Limb (tissue), 2 donors: Measurements from ENCODE around the gene RAD23B.
"Not testable (repeated sequence)": the region's sequence is repeated elsewhere in the genome, so short reads cannot be mapped to it uniquely, and the experiment has no call there.

Experiments used
- DNase-seq, 2 donors: peaks; one replicate each; pipeline ENCODE4 v3.0.0-alpha.2; 2016; ENCODE audit errors: extremely low spot score in 2 of 2

RAD23B gene

DNA sequence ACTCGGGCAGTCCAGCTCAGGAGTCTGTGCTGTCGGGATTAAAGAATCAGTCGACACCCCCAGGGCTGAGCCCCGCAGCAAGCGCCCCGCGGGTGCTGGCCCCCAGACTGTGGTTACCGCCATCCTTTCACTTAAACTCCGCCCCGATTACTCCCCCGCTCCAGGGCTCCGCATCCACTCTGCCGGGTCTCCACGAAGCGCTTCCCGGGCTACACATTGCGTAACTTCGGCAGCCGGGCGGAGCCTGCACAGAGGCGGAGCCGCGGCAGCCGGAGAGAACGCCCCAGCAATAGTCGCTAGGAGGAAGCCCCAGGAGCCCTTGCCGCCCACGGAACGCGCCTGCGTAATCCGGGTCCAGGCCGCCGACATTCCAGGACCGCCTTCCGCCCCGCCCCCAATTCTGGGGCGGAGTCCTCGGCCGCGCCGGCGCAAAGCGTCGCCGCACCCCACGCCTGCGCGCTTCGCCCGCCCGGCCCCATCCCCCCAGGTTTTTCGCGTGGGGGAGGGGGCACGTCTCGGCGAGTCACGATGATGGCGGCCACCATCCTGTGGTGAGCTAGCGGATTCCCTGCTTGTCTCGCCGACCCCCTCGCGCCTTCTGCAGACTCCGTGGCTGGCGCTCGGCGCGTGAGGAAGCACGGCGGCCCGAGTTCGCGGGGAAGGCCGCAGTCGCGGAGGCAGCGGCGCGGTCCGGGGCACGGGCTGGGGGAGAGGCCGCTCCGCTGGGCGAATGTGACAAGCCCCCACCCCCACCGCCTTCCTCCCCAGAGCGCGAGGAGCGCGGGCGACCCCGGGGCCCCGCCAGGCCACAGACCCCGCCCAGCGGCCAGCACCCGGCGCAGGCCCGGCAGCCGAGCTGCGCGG is at the start of gene RAD23B:
Gene RAD23B (plus strand): TSS at position 521 of the 864 bp plus-strand sequence. CDS start 351 bp downstream, outside the sequence.
- DNase-seq = peak; percentile 99

DNA sequence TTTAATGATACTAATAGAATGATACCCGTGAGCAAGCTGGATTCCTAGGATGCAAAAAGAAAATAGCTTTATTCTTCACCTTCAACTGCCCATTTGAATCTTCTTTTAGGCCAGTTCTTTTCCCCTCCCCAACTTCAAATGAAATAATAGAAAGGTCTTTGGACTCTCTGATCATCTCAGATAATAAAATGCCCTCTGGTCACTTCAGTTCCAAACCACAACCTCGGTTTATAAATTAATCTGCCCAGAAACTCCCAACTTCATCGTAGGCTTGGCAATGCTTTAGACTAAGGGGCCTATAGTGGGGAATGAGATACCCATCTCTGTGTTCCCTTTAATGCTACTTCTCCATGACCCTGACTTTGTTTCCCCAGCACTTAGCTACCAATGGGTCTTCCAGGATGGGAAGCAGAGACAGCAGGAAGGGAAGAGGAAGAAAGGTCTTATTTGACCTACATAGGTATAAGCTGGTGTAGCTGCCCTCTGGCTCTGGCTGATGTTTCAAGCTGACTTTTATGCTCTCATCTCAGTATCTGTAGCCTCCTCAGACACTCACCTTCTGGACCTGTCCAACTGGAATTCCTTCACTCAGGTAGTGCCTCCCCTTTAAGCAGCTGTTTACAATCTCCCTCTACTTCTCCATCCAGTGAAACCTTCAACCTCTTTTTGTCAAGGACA is 47.2 kb upstream of the RAD23B start:
- DNase-seq = no peak

DNA sequence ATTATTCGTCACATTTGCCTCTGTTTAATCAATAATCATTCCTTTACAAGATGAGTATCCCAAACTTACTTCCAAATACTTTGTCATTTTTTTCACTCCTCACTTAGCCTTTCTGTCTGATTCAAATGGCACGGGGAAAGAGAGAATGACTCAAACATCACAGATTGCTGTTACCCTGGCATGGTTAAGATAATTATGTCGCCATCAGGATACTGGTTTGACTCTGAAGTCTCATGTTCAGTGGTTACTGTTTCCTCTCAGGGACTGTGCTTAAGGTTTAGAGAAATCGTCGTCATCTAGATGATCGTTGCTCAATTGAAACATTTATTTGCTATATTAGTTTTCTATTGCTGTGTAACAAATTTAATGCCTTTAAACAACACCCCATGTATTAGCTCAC is 45.2 kb upstream of the RAD23B start:
- no peak for DNase-seq

DNA sequence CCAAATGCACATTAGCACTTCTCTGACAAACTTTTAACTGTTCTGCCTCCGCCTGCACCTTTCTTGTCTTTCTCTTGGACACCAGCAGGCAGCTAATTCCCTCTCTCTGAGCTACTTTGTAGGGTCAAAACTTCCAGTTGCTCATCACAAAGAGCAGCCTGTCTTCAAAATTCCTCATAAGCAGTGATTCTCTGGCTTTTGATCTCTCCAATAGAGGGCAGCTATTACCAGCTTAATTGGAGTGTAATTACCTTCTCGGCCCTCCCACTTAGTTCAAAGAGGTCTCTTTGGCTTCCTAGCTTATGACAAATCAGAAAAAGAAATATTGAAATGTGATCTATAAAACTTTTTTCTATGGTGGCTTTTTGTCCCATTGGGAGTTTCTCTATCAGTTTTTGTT is 43.6 kb upstream of the RAD23B start:
- no peak for DNase-seq

DNA sequence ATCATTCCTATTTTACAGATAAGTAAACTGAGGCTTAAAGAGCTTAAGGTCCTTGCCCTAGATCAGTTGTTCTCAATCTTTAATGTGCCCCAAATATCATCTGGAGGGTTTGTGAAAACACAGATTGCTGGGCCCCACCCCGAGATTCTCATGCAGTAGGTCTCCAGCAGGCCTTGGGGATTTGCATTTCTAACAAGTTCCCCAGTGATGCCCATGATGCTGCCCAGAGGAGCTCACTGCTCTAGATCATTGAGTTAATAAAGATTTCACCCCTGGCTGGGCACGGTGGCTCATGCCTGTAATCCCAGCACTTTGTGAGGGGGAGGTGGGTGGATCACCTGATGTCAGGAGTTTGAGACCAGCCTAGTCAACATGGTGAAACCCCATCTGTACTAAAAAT is 42.8 kb upstream of the RAD23B start:
- DNase-seq = no peak

DNA sequence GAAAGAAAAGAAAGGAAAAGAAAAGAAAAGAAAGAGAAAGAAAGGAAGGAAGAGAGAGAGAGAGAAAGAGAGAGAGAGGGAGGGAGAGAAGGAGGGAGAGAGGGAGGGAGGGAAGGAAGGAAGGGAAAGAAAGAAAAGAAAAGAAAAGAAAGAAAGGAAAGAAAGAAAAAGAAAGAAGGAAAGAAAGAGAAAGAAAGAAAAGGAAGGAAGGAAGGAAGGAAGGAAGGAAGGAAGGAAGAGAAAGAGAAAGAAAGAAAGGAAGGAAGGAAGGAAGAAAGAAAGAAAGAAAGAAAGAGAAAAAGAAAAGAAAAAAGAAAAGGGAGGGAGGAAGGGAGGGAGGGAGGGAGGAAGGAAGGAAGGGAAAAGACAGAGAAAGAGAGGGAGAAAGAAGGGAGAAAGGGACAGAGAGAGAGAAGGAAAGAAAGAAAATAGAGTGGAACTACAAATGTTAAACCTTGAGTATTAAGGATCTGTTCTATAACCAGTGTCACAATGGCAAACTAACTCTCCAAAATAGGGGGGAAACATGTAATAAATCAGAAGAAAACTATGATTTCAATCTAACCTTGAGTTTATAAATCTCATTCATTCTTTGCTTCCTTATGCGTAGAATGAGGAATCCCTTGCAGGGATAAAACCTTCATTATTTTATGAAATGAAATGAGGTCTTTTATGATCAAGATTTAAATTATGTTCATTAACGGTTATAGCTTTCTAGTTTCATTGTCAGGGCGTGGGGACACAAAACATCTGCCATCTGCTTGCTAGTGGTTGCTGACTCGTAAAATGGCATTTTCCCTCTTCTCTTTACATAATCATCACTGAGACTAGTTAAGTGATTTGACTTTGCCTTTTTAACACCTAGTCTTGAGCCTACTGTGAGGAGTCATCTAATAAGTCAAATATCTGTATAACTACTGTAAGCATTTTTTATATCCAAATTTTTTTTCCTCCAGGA is 40.7 kb upstream of the RAD23B start:
- DNase-seq = no peak

DNA sequence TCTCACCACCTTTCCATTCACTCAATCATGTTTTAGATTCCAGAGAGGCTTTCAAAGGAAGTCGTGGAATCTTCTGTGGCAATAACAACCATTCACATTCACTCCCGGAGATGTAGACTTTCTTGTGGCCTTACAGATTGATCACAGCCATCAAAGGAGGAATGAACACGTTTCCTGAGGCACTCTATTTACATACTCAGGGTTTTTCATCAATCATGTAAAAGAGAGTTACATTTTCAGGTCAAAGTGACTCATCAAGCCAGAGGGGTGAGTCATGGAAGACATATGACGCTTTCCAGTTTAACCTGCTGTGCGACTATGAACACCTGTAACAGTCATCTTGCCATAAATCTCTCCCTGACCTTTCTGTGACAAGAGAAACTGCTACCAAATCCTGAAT is 39.3 kb upstream of the RAD23B start:
- no peak for DNase-seq

DNA sequence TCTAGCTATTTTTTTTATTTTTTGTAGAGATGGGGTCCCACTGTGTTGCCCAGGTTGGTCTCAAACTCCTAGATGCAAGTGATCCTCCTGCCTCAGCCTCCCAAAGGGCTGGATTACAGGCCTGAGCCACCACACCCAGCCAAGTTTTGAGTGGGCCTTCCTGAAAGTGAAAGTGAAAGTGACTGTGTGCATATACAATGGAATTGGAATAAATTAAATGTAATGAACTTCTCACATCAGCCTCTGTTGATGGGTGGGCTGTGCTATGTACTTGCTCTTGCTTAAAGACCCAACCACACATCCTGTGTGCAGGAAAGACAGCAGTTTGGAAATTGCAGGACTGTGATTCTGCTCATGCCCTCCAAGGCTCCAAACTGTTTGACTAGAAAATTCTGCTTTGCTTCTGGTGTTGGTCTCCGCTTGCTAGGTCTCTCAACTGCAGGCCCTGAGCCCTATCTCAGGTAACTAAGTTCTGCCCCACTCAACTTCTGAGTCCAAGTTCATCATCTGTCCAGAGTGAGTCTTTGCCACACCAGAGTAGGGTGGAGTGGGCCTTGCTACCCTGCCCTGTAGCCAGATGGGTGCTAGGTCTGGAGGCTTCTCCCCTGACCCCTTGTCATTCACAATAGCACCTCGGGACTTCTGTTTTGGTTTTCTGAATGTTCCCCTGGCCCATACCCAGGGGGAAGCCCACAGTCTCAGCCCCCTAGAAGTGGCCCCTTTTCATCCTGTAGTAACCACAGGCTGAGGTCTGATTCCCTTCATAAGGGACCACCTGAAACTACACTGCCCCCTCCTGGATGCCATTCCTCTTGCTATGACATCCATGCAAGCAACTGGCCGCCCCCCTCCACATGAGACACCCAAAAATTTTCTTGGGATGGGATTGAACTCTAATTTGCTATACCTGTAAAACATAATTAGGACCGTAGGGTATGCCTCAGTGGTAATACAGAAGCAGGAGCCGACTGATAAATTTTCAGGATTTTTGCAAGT is 36.5 kb upstream of the RAD23B start:
- DNase-seq = no peak

DNA sequence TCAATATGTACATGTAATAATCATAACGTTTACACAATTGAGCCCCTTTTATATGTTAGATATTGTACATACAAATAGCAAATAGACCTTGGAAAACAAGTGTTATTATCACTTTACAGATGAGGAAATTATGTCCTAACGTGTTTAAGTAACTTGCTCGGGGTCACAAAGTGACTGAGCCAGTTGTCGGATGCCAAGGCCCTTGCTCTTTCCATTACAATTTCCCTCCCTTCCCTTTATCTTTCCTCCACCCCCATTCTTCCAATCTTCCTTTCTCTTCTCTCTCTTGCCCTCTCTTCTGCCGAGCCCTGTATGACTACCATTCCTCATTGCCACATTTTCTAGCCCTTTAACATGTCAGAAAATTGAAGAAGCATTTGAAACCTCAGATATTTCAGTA is 34.4 kb upstream of the RAD23B start:
- DNase-seq = no peak

DNA sequence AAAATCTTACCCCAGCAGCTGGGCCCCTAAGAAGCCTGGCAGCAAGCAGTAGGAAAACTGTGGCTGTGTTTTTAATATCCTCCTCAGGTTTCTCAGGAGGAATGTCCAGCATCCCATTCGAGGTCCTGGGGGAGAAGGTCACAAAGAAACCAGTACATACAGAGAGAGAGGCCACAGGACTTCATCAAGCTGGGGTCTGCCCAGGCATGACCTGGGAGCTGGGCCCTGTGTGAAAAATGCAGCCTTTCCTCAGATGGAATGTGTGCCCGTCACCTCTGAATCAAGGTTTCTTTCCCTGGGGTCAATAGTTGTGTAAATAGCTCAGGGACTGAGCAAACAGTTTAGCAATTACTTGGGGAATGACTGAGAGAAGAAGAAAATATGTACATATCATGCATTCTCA is 33.9 kb upstream of the RAD23B start:
- DNase-seq = peak; percentile 30 to 37

DNA sequence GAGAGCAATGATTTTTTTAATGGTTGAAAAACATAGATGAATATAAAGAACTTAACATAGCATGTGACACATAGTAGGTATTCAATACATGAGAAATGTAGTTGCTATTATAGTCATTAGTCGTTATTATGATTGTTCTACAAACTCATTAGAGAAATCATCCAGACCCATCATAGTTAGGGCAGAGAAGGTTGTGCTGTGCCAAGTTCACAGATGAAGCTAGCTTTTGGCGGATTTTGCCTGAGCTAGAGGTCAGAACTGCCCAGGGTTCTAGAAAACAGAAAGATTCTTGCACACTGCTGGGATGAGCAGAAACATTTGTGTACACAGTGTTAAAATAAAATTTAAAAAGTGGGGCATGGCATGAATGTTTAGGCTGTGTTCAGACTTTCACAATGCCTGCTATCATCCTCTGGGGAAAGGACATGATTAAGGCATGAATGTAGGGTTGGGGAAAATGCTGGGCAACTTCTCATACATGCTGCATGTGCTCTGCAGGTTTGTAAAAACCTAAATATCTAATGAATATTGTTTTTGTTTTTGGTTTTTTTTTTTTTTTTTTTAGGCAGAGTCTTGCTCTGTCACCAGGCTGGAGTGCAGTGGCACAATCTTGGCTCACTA is 33.3 kb upstream of the RAD23B start:
- DNase-seq = no peak

DNA sequence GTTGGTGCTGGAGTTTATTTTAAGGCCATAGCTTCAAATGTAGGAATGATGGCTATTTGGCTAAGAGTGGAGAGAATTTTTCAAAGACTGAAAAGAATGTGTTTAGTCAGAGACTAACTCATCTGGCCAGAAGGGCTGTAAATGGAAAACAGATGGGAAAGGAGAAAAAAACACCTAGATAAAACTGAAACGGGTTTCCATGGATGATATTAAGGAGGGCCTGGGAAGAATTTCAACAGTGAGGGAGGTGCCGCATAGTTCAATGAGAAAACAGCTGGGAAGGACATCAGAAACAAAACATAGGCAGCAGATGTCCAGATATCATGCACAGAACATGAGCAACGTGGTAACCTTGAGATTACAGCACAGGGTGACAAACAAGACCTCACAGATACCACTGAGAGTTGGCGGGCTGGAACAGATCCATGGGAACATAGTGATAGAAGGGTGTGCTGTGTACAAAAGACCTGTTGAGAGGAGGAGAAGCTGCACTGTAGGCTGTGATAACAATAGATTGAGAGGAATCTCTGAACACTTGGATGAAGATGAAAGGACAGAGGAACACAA is 31.2 kb upstream of the RAD23B start:
- peak; percentile 41 to 87 for DNase-seq

DNA sequence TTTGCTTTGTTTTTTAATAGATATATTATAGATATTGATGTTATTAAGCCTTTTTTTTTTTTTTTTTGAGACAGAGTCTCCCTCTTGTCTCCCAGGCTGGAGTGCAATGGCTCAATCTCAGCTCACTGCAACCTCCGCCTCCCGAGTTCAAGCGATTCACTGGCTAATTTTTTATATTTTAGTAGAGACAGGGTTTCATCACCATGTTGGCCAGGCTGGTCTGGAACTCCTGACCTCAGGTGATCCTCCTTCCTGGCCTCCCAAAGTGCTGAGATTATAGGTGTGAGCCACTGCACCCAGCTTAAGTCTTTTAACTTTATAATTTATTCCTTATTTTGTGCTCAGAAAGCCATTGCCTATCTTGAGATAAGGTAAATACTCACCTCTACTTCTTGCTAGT is 24.2 kb upstream of the RAD23B start:
- no peak for DNase-seq

DNA sequence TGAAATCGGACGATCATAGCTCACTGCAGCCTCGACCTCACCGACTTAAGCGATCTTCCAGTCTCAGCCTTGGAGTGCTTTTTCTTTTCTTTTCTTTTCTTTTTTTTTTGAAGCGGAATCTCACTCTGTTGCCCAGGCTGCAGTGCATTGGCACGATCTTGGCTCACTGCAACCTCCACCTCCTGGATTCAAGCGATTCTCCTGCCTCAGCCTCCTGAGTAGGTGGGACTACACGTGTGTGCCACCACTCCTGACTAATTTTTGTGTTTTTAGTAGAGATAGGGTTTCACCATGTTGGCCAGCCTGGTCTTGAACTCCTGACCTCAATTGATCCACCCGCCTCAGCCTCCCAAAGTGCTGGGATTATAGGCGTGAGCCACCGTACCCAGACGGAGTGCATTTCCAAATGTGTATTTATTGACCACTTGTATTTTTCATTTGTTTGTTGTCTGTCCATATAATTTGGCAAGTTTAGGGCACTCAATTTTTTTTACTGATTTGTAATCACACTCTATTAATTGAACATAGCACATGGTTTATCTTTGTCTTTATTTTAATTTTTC is 23.2 kb upstream of the RAD23B start:
- DNase-seq = not testable (repeated sequence)

DNA sequence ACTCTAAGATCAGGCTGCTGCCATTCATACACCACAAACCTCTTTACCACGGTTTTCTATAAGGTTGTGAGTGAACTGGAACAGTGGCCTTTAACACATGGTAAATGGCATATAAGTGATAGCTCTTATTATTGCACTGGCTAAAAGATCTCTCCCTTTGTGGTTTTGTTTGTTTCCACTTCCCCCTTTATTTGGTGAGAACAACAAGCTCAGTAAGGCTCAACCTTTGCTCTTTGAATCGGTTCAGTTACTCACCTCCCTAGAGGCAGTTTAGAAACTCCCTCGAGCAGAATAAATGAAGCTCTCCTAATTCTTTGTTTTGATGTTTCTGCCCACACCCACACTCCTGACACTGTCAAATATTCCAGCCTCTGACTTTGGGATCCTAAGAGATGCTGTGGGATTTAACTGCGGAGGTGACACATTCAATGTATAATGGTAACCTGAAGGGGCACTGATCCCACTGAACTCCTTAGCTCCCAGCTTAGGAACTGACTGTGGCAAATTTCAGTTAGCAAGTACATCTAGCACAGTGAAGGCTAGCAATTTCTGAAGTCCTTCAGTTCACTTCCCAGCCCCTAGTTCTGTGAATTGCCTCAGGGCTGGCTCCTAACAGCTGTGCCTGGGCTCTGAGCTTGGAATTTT is 22.5 kb upstream of the RAD23B start:
- DNase-seq = no peak

DNA sequence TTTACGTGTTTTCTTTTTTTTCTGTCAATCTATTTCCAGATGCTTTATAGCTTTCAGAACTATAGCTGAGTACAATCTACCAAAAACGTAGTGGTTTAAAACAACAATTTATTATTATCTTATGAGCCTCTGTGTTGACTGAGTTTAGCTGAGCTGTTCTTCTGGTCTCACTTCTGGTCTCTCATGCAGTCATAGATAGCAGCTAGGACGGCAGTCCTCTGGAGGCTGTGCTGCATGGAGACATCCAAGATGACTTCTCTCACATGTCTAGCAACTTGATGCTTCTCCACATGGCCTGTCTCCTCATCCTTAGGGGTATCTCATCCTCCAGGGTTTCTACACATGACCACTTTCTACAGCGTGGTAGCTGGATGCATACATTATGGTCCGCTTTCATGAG is 22.0 kb upstream of the RAD23B start:
- DNase-seq = no peak

DNA sequence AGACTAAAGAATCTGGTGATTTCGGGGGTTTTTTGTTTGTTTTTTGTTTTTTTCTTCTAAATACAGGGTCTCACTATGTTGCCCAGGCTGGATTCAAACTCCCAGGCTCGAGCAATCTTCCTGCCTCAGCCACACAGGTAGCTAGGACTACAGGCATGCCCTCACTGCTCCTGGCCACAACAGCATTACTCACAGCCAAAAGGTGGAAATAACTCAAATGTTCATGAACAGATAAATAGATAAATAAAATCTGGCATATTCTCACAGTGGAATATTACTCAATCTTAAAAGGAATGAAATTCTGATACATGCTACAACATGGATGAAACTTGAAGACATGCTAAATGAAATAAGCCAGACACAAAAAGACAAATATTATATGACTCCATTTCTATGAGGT is 19.8 kb upstream of the RAD23B start:
- no peak for DNase-seq

DNA sequence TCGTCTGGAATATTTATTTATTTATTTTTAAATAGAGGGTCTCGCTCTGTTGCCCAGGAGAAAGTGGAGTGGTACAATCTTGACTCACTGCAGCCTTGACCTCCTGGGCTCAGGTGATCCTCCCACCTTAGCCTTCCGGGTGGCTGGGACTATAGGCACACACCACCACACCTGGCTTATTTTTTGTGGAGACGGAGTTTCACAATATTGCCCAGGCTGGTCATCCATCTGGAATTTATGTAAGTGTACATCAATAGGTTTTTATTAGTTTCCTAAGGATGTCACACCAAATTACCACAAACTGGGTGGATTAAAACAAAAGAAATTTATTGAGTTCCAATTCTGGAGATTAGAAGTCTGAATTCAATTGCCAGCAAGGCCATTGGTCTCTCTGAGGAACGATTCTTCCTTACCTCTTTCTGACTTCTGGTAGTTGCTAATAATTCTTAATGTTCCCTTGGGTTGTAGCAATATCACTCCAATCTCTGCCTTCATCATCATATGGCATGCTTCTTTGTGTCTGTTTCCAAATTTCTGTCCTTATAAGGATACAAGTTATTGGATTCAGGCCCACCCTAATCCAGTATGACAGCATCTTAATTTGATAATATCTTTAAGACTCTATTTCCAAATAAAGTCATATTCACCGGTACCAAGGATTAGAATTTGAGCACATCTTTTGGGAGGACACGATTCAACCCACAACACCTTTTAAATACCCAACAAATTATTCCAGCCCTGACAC is 16.3 kb upstream of the RAD23B start:
- DNase-seq = no peak
